ENCODE data around the gene HCN2.

Gene HCN2

DNA sequence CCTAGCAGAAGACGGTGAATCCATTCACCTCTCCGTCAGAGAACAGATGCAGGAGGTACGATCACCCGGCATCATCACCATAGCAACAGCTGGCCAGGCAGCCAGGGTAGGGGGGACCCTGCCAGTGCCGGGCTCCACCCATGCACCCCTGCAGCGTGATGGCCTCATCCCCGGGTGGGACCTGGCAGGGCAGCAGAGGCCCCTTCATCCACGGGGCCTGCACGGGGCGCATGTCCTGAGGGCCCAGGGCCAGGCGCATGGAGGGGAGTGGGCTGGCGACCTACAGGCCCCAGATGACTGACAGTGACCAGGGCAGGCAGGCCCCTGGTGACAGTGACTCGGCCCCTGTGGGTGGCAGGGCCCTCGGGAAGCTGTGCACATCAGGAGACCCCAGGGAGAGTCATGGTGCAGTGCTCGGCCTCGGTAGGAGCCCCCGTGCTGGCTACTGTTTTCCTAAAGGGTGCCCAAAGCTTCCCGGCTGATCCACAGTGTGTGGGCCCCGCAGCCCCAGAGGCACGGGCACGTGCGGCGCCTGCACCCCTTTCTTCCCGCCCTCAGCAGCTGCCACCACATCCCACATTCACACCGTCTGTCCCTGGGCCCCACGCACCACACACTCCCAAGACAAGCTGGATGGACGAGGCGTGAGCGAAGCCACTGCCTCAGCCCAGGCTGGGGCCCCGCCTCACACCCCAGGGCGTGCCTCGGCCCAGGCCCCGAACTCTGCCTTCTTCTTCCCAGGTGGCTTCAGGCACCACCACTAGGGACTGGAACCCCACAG lies 68.6 kb downstream of the HCN2 start:
- H2AFZ ChIP-seq (ENCODE audit: low read depth, low read length, severe bottlenecking) = no peak overlapping the region
- no peak overlapping the region for H3K4me3 ChIP-seq (ENCODE audit: insufficient read depth, low read length, poor library complexity, severe bottlenecking)
- H3F3A ChIP-seq (ENCODE audit: insufficient read depth) = peaks cover 21% of the 10 kb centered on the region
- no peak overlapping the region for H3K4me2 ChIP-seq (ENCODE audit: low read depth, low read length, poor library complexity, severe bottlenecking)
- H3K9me3 ChIP-seq (ENCODE audit: insufficient read depth, low read length) = no peaks in the 10 kb centered on the region
- H3K27ac ChIP-seq (ENCODE audit: low read depth, low read length) = no peak overlapping the region
- H3K79me2 ChIP-seq (ENCODE audit: insufficient read depth, low read length) = peaks cover 94% of the 10 kb centered on the region
- TF ChIP-seq, protein P1, sequence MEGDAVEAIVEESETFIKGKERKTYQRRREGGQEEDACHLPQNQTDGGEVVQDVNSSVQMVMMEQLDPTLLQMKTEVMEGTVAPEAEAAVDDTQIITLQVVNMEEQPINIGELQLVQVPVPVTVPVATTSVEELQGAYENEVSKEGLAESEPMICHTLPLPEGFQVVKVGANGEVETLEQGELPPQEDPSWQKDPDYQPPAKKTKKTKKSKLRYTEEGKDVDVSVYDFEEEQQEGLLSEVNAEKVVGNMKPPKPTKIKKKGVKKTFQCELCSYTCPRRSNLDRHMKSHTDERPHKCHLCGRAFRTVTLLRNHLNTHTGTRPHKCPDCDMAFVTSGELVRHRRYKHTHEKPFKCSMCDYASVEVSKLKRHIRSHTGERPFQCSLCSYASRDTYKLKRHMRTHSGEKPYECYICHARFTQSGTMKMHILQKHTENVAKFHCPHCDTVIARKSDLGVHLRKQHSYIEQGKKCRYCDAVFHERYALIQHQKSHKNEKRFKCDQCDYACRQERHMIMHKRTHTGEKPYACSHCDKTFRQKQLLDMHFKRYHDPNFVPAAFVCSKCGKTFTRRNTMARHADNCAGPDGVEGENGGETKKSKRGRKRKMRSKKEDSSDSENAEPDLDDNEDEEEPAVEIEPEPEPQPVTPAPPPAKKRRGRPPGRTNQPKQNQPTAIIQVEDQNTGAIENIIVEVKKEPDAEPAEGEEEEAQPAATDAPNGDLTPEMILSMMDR (IDR thresholded peaks at IDR 0.05; ENCODE audit: insufficient read depth, low read length, poor library complexity, severe bottlenecking) = no peak
- TF ChIP-seq EZH2phosphoT487 (conservative IDR thresholded peaks at IDR 0.05; ENCODE audit: low read length) = no peak
- no peaks in the 10 kb centered on the region for H3K9me2 ChIP-seq (replicated peaks; ENCODE audit: insufficient read depth, low read length)
- no peak overlapping the region for H3K9ac ChIP-seq (ENCODE audit: low read length)
- no peaks in the 10 kb centered on the region for H3K36me3 ChIP-seq (ENCODE audit: low read length)
- peaks cover 19% of the 10 kb centered on the region for H4K20me1 ChIP-seq (ENCODE audit: low read depth, low read length)
- no peaks in the 10 kb centered on the region for H3K27me3 ChIP-seq (ENCODE audit: low read length)

DNA sequence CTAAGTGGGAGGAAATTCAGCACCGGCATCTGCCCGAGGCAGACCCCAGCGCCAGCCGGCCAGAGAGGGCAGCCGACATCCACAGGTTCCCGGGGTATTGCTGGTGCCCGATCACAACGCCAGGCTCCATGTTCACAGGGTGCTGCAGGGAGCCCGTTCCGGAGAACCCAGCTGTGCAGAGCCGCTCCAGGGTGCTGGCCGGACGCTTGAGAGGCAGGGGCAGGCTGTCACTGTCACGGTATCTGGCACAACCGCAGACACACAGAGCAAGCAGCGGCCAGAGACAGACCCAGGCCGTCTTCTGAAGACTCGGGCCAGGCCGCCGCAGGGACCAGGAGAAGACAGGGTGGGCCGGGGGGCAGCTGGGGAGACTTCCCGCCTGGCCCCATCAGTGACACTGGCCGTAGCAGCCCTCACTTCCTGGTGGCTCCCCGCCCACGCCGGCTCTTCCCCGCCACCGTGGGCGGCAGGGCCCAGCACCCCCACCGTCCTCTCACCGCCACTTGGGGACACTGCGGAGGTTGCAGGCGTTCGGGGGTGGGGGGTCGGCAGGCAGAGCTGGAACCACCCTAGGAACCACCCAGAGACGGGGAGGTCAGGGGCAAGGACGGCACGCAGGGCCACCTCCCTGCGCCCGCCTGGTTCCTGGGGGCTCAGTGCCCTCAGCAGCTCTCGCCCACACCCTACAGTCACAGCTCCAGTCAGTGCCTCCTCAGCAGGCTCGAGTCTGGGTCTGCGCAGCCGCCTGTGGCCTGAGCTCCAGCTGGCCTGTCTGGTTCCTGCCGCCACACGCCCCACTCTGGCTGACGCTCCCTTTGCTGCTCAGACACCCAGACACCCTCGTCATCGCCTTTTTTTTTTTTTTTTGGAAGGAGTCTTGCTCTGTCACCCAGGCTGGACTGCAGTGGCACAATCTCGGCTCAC lies 69.5 kb downstream of the HCN2 start:
- Histone ChIP-seq H3K9me3 (ENCODE audit: insufficient read depth, low read length) (no peaks in the 10 kb centered on the region), H3K27ac (ENCODE audit: low read depth, low read length) (peak overlapping the region; percentile 89), H3K9me2 (replicated peaks; ENCODE audit: insufficient read depth, low read length) (no peaks in the 10 kb centered on the region), H3K9ac (ENCODE audit: low read length) (peak overlapping the region; percentile 47; the same call in 1 of the 2 replicates), H2AFZ (ENCODE audit: low read depth, low read length, severe bottlenecking) (no peak overlapping the region), H4K20me1 (ENCODE audit: low read depth, low read length) (peaks cover 15% of the 10 kb centered on the region), H3K36me3 (ENCODE audit: low read length) (no peaks in the 10 kb centered on the region), H3F3A (ENCODE audit: insufficient read depth) (peaks cover 21% of the 10 kb centered on the region), H3K4me3 (ENCODE audit: insufficient read depth, low read length, poor library complexity, severe bottlenecking) (no peak overlapping the region), H3K27me3 (ENCODE audit: low read length) (no peaks in the 10 kb centered on the region), H3K79me2 (ENCODE audit: insufficient read depth, low read length) (peaks cover 85% of the 10 kb centered on the region), H3K4me2 (ENCODE audit: low read depth, low read length, poor library complexity, severe bottlenecking) (peak overlapping the region; percentile 79)
- TF ChIP-seq EZH2phosphoT487 (conservative IDR thresholded peaks at IDR 0.05; ENCODE audit: low read length) = no peak
- TF ChIP-seq, protein P1 (IDR thresholded peaks at IDR 0.05; ENCODE audit: insufficient read depth, low read length, poor library complexity, severe bottlenecking) = no peak

DNA sequence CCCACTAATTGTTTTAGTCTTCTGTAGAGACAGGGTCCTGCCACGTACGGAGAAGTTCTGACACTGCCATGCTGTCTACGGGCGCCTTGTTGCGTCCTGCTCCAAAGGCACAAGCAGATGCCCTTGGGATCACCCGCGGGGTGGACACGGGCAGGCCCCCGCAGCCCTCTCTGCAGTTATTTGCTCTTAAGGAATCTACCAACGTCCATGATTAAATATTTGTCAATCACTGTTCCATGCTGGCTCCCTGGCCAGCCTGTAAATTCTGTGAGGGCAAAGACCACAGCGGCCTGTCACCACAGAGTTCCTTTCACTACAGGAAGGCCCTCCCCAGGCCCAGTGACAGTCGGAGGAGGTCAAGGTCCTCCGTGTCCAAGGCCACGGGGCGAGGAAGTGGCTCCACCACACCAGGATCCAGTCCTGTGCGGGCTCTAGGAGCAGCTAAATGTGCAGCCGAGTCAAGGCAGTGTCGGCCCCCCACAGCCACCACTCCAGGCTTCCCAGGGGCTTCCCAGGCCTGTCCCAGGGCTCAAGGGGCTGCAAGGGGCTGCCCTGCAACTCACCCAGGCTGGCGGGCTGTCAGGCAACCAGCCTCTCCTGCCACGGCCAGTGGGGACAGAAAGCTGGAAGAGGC lies 71.2 kb downstream of the HCN2 start:
- no peak for TF ChIP-seq EZH2phosphoT487 (conservative IDR thresholded peaks at IDR 0.05; ENCODE audit: low read length)
- TF ChIP-seq, protein P1 (IDR thresholded peaks at IDR 0.05; ENCODE audit: insufficient read depth, low read length, poor library complexity, severe bottlenecking) = no peak
- no peaks in the 10 kb centered on the region for H3K9me3 ChIP-seq (ENCODE audit: insufficient read depth, low read length)
- H4K20me1 ChIP-seq (ENCODE audit: low read depth, low read length) = peaks cover 8% of the 10 kb centered on the region
- peaks cover 21% of the 10 kb centered on the region for H3F3A ChIP-seq (ENCODE audit: insufficient read depth)
- peak overlapping the region; percentile 79 for H3K4me2 ChIP-seq (ENCODE audit: low read depth, low read length, poor library complexity, severe bottlenecking)
- no peaks in the 10 kb centered on the region for H3K27me3 ChIP-seq (ENCODE audit: low read length)
- H3K36me3 ChIP-seq (ENCODE audit: low read length) = no peaks in the 10 kb centered on the region
- peak overlapping the region; percentile 98 for H3K9ac ChIP-seq (ENCODE audit: low read length)
- no peak overlapping the region for H2AFZ ChIP-seq (ENCODE audit: low read depth, low read length, severe bottlenecking)
- H3K4me3 ChIP-seq (ENCODE audit: insufficient read depth, low read length, poor library complexity, severe bottlenecking) = peak overlapping the region; percentile 77
- peak overlapping the region; percentile 89 for H3K27ac ChIP-seq (ENCODE audit: low read depth, low read length)
- no peaks in the 10 kb centered on the region for H3K9me2 ChIP-seq (replicated peaks; ENCODE audit: insufficient read depth, low read length)
- H3K79me2 ChIP-seq (ENCODE audit: insufficient read depth, low read length) = peaks cover 69% of the 10 kb centered on the region
